HUDEP-2 (cell line): ENCODE data around the gene ZNF669.

Experiments used
- DNase-seq, 76 experiments: peaks; one replicate each; lab custom pipeline; 2025; ENCODE audit not compliant: unreplicated experiment in 76 of 76; lab: John Stamatoyannopoulos, UW

ZNF669 gene

GRCh38 chr1:247077213-247077612 is 26.9 kb downstream of the ZNF669 start:
- no peak for DNase-seq

GRCh38 chr1:247070645-247071044 is 33.5 kb downstream of the ZNF669 start:
- DNase-seq = no peak

DNA sequence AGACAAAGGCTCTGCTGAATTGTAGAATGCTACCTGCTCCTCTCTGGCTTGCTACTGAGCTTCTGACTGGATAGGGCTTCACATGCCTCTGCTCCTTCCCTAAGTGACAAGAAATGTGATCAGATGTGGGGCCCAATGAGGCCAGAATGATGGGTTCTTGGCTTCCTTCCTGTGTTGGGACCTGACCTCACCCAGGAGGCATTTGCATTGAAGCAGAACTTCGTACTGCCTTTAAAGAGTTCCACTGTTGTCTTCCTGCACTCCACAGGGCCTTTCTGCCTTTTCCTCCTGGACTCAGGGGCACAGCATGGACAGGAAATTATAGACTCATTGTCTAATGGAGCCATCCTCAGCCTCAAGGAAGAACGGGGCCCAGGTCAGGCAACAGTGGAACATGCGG is 39.9 kb downstream of the ZNF669 start:
- no peak for DNase-seq

DNA sequence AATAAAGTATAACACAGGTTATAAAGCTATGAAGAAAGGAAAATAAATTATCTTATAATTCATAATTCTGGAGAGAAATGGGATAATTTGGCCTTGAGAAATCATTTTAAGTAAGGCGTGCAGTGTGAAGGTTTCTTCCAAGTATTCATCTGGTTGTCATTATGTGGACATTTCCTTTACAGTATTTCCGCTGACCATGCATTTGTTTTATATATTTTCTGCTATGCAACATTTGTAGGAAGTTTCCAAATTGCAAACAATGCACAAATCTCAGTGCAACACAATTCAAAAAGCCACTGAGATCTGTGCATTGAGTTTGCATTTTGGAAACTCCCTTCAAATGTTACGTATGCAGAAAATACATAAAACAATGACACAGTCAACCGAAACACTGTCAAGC is 43.4 kb downstream of the ZNF669 start:
- no peak for DNase-seq

DNA sequence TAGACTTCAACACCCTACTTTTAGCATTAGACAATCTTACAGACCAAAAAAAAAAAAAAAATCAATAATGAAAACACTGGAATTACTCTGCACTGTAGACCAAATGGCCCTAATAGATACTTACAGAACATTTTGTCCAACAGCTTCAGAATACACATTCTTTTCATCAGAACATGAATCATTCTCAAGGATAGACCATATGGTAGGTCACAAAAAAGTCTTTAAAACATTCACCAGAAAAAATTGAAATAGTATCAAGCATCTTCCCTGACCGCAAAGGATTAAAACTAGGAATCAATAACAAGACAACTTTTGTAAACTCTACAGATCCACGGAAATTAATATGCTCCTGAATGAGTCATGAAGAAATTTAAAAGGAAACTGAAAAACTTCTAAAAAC is 48.1 kb downstream of the ZNF669 start:
- DNase-seq = no peak

GRCh38 chr1:247054992-247055415 is 49.2 kb downstream of the ZNF669 start:
- DNase-seq = peak in 40 of 76 experiments; percentile 1 to 60 (median 18)
